NAMALWA (cell line): ENCODE measurements around the gene TMEM131.
"Not testable (repeated sequence)": the region's sequence is repeated elsewhere in the genome, so short reads cannot be mapped to it uniquely, and the experiment has no call there.

Source experiments
- DNase-seq: peaks from one replicate; pipeline ENCODE4 v3.0.0-alpha.2; 2015; ENCODE audit warnings: low spot score

TMEM131 gene

GRCh38 chr2:97913846-97914245 lies 81.9 kb downstream of the TMEM131 start:
- no peak for DNase-seq

- DNase-seq: no peak
These were observed 83.7 kb downstream of the TMEM131 start for GRCh38 chr2:97911922-97912575.

GRCh38 chr2:97911206-97911921 lies 84.4 kb downstream of the TMEM131 start:
- peak; percentile 70 for DNase-seq

- no peak for DNase-seq
These were observed 85.1 kb downstream of the TMEM131 start for GRCh38 chr2:97910403-97911205.

GRCh38 chr2:97908208-97908676 lies 87.5 kb downstream of the TMEM131 start:
- peak; percentile 43 for DNase-seq

- peak; percentile 28 for DNase-seq
These were observed 88.2 kb downstream of the TMEM131 start for GRCh38 chr2:97907369-97908100.

GRCh38 chr2:97906307-97906706 lies 89.4 kb downstream of the TMEM131 start:
- no peak for DNase-seq

GRCh38 chr2:97905294-97905693 lies 90.5 kb downstream of the TMEM131 start:
- no peak for DNase-seq

GRCh38 chr2:97901862-97902261 lies 93.9 kb downstream of the TMEM131 start:
- DNase-seq: no peak

- DNase-seq: no peak
These were observed 94.9 kb downstream of the TMEM131 start for GRCh38 chr2:97900806-97901205.

- DNase-seq: not testable (repeated sequence)
These were observed 102.7 kb downstream of the TMEM131 start for GRCh38 chr2:97893042-97893441.

GRCh38 chr2:97891611-97892010 lies 104.1 kb downstream of the TMEM131 start:
- DNase-seq: no peak

- no peak for DNase-seq
These were observed 106.6 kb downstream of the TMEM131 start for GRCh38 chr2:97889156-97889555.

- no peak for DNase-seq
These were observed 109.9 kb downstream of the TMEM131 start for GRCh38 chr2:97885841-97886240.

- DNase-seq: no peak
These were observed 115.4 kb downstream of the TMEM131 start for GRCh38 chr2:97880334-97880733.

GRCh38 chr2:97878865-97879264 lies 116.9 kb downstream of the TMEM131 start:
- no peak for DNase-seq

GRCh38 chr2:97878317-97878716 lies 117.4 kb downstream of the TMEM131 start:
- not testable (repeated sequence) for DNase-seq

- DNase-seq: no peak
These were observed 124.5 kb downstream of the TMEM131 start for GRCh38 chr2:97871096-97871780.

GRCh38 chr2:97870396-97870843 lies 125.3 kb downstream of the TMEM131 start:
- DNase-seq: peak; percentile 42

- no peak for DNase-seq
These were observed 125.9 kb downstream of the TMEM131 start for GRCh38 chr2:97869722-97870346.
